HepG2 (cell line): ENCODE measurements around the gene ERMARD. TPM values are rescaled to one million over a fixed set of nuclear protein-coding genes. Genes with fewer than 3 reads are reported as not detected.

ENCODE experiments used
- ARID2 ChIP-seq: sonication (generic); formaldehyde crosslinking; IDR thresholded peaks from 2 replicates; pipeline ENCODE4 v1.8.1; 2022; ENCODE audit warnings: mild to moderate bottlenecking, missing genetic modification reagents, borderline replicate concordance
- CTCF ChIP-seq: sonication (generic); formaldehyde crosslinking; IDR thresholded peaks from 2 replicates; pipeline ENCODE4 v1.5.0; 2020; ENCODE audit warnings: mild to moderate bottlenecking, missing genetic modification reagents, moderate library complexity
- NKX3-1 ChIP-seq: sonication (generic); formaldehyde crosslinking; IDR thresholded peaks from 2 replicates; pipeline ENCODE4 v1.5.0; 2020; ENCODE audit warnings: missing genetic modification reagents
- PCBP1 ChIP-seq: fragments of 200-400 bp; formaldehyde crosslinking; IDR thresholded peaks from 2 replicates; pipeline ENCODE4 v1.6.1; 2017; ENCODE audit warnings: mild to moderate bottlenecking, low read depth, low read length, borderline replicate concordance
- REL ChIP-seq: sonication (generic); formaldehyde crosslinking; conservative IDR thresholded peaks from 2 replicates; pipeline ENCODE4 v1.8.0; 2022; ENCODE audit warnings: mild to moderate bottlenecking, missing genetic modification reagents, moderate library complexity
- TAF1 ChIP-seq: sonication (generic); formaldehyde crosslinking; IDR thresholded peaks from 2 replicates; pipeline ENCODE4 v1.4.0; 2020; ENCODE audit warnings: missing genetic modification reagents
- ZBTB20 ChIP-seq: sonication (generic); formaldehyde crosslinking; IDR thresholded peaks from 2 replicates; pipeline ENCODE4 v1.8.1; 2023; ENCODE audit warnings: missing genetic modification reagents, low read depth, mild to moderate bottlenecking, borderline replicate concordance
- ZKSCAN1 ChIP-seq: fragments of 150-350 bp; IDR thresholded peaks from 2 replicates; pipeline ENCODE4 v1.6.1; 2014; ENCODE audit warnings: low read length
- ZNF121 ChIP-seq: sonication (generic); formaldehyde crosslinking; IDR thresholded peaks from 2 replicates; pipeline ENCODE4 v1.5.0; 2020; ENCODE audit warnings: mild to moderate bottlenecking, missing genetic modification reagents
- ZNF224 ChIP-seq: sonication (generic); formaldehyde crosslinking; IDR thresholded peaks from 2 replicates; pipeline ENCODE4 v1.5.0; 2020; ENCODE audit warnings: mild to moderate bottlenecking, missing genetic modification reagents
- ZNF335 ChIP-seq: sonication (generic); formaldehyde crosslinking; IDR thresholded peaks from 2 replicates; pipeline ENCODE4 v1.4.0; 2020; ENCODE audit warnings: missing genetic modification reagents
- ZNF350 ChIP-seq: sonication (generic); formaldehyde crosslinking; IDR thresholded peaks from 2 replicates; pipeline ENCODE4 v1.4.0; 2020; ENCODE audit warnings: mild to moderate bottlenecking, low read depth, missing genetic modification reagents, borderline replicate concordance
- ZNF558 ChIP-seq: sonication (generic); formaldehyde crosslinking; IDR thresholded peaks from 2 replicates; pipeline ENCODE4 v1.9.0; 2022; ENCODE audit warnings: mild to moderate bottlenecking, missing genetic modification reagents, borderline replicate concordance
- ZNF781 ChIP-seq: sonication (generic); formaldehyde crosslinking; IDR thresholded peaks from 2 replicates; pipeline ENCODE4 v1.5.1; 2020; ENCODE audit warnings: borderline replicate concordance, mild to moderate bottlenecking, missing genetic modification reagents; ENCODE audit errors: not compliant biosample characterization
- ZSCAN31 ChIP-seq: sonication (generic); formaldehyde crosslinking; IDR thresholded peaks from 2 replicates; pipeline ENCODE4 v1.5.0; 2020; ENCODE audit warnings: low read depth, mild to moderate bottlenecking, missing genetic modification reagents
- polyA plus RNA-seq, 8 experiments: library from polyadenylated mRNA; depleted of rRNA in 3 of 8; stranded (reverse) in 7 of 8; unstranded in 1 of 8; fragments of >200 nt; fragmentation: Illumina TruSeq in 4 of 8; extraction: Trizol in 4 of 8; gene quantifications; 2 replicates each; pipeline versions ENCODE4 v1.2.1 to v1.2.3, GENCODE V29; 2011 to 2016; ENCODE audit warnings: low read depth in 4 of 8, missing spikeins in 1 of 8, mixed read lengths in 1 of 8; ENCODE audit not compliant: insufficient read depth in 1 of 8
- total RNA-seq, 5 experiments: library from RNA; depleted of rRNA; stranded (reverse); fragments of >200 nt; fragmentation: Illumina TruSeq; extraction: Trizol; gene quantifications; 2 replicates each; pipeline ENCODE4 v1.2.3, GENCODE V29; 2016; ENCODE audit warnings: low read depth in 1 of 5
- TF ChIP-seq, protein P1 (sequence below): sonication (generic); formaldehyde crosslinking; IDR thresholded peaks from 2 replicates; pipeline ENCODE4 v1.4.0; 2020; ENCODE audit warnings: missing genetic modification reagents, borderline replicate concordance
- TF ChIP-seq, protein P2 (sequence below): sonication (generic); formaldehyde crosslinking; IDR thresholded peaks from 2 replicates; pipeline ENCODE4 v1.4.0; 2020; ENCODE audit warnings: missing genetic modification reagents, mild to moderate bottlenecking, borderline replicate concordance

ERMARD gene
- total and polyA plus RNA-seq, 2 of the 13 experiments (the other 11 are each of a cell fraction or from before 2014, with no cell fraction given) = 8.8 to 10.7 TPM

DNA sequence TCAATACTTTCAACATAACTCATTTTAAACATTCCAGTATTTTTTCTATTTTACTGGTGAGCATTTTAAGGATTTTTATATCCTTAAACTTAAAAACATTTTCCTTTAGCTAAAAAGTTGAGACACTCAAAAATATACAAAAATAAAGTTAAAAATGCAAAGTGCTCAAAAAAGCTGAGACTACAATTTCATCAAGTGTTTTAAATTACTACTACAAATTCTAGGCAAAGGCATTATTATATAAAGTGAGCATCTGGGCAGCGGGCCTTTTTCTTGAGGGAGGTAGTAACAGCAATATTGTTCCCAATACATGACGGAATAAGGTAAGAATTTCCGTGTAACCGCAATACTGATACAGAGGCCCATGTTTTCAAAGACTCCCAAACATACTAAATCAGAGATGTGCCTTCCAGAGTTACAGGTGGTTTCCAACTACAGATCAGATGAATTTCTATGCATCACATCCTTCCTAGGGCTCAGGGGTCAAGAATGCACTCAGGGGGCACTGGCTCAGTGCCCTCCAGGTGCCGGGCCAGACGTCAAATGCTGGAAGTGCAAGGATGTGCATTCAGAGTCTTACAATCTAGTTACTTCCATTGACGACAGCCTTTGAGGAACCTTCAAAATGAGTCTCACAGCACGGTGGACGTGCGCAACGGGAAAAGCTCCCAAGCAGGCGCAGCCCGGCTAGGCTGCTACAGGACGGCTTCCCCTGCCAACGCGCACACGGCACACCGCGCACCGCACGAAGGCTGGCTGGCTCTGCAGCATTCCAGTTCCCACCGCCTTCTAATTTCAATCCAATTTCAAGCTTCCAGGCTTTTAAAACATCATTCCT, 28.8 kb upstream of the ERMARD start (continued):
- TF ChIP-seq, protein P1, sequence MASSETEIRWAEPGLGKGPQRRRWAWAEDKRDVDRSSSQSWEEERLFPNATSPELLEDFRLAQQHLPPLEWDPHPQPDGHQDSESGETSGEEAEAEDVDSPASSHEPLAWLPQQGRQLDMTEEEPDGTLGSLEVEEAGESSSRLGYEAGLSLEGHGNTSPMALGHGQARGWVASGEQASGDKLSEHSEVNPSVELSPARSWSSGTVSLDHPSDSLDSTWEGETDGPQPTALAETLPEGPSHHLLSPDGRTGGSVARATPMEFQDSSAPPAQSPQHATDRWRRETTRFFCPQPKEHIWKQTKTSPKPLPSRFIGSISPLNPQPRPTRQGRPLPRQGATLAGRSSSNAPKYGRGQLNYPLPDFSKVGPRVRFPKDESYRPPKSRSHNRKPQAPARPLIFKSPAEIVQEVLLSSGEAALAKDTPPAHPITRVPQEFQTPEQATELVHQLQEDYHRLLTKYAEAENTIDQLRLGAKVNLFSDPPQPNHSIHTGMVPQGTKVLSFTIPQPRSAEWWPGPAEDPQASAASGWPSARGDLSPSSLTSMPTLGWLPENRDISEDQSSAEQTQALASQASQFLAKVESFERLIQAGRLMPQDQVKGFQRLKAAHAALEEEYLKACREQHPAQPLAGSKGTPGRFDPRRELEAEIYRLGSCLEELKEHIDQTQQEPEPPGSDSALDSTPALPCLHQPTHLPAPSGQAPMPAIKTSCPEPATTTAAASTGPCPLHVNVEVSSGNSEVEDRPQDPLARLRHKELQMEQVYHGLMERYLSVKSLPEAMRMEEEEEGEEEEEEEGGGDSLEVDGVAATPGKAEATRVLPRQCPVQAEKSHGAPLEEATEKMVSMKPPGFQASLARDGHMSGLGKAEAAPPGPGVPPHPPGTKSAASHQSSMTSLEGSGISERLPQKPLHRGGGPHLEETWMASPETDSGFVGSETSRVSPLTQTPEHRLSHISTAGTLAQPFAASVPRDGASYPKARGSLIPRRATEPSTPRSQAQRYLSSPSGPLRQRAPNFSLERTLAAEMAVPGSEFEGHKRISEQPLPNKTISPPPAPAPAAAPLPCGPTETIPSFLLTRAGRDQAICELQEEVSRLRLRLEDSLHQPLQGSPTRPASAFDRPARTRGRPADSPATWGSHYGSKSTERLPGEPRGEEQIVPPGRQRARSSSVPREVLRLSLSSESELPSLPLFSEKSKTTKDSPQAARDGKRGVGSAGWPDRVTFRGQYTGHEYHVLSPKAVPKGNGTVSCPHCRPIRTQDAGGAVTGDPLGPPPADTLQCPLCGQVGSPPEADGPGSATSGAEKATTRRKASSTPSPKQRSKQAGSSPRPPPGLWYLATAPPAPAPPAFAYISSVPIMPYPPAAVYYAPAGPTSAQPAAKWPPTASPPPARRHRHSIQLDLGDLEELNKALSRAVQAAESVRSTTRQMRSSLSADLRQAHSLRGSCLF = no peak
- TF ChIP-seq ZNF224 (CRISPR knock-in tag) = peak; percentile 56; the same call in 1 of the 2 replicates
- TF ChIP-seq, protein P2, sequence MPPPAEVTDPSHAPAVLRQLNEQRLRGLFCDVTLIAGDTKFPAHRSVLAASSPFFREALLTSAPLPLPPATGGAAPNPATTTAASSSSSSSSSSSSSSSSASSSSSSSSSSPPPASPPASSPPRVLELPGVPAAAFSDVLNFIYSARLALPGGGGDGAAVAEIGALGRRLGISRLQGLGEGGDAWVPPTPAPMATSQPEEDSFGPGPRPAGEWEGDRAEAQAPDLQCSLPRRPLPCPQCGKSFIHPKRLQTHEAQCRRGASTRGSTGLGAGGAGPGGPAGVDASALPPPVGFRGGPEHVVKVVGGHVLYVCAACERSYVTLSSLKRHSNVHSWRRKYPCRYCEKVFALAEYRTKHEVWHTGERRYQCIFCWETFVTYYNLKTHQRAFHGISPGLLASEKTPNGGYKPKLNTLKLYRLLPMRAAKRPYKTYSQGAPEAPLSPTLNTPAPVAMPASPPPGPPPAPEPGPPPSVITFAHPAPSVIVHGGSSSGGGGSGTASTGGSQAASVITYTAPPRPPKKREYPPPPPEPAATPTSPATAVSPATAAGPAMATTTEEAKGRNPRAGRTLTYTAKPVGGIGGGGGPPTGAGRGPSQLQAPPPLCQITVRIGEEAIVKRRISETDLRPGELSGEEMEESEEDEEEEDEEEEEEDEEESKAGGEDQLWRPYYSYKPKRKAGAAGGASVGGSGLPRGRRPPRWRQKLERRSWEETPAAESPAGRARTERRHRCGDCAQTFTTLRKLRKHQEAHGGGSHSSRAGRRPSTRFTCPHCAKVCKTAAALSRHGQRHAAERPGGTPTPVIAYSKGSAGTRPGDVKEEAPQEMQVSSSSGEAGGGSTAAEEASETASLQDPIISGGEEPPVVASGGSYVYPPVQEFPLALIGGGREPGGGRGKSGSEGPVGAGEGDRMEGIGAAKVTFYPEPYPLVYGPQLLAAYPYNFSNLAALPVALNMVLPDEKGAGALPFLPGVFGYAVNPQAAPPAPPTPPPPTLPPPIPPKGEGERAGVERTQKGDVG = peak; percentile 58; the same call in 1 of the 2 replicates
- no peak for TF ChIP-seq ZNF781 (CRISPR knock-in tag)
- no peak for TF ChIP-seq ZNF335 (CRISPR knock-in tag)
- no peak for TF ChIP-seq ZKSCAN1
- TF ChIP-seq ARID2 (CRISPR knock-in tag) = no peak
- no peak for TF ChIP-seq ZSCAN31 (CRISPR knock-in tag)
- TF ChIP-seq ZNF558 (CRISPR knock-in tag) = no peak
- no peak for TF ChIP-seq REL (CRISPR knock-in tag)
- TF ChIP-seq CTCF (CRISPR knock-in tag) = no peak
- TF ChIP-seq ZBTB20 (CRISPR knock-in tag) = 0 out of 2 replicates have a peak, but pooled peaks have one; percentile 40
- peak; percentile 49; the same call in 1 of the 2 replicates for TF ChIP-seq TAF1 (CRISPR knock-in tag)
- TF ChIP-seq NKX3-1 (CRISPR knock-in tag) = 0 out of 2 replicates have a peak, but pooled peaks have one; percentile 9
- TF ChIP-seq ZNF121 (CRISPR knock-in tag) = 0 out of 2 replicates have a peak, but pooled peaks have one; percentile 21
- no peak for TF ChIP-seq PCBP1
- no peak for TF ChIP-seq ZNF350
